ENCODE measurements around the gene SLC1A7. TPM values are rescaled to one million over a fixed set of nuclear protein-coding genes. Genes with fewer than 3 reads are reported as not detected.

The SLC1A7 gene
- total RNA-seq, 1 experiment from 2014 or later, result 0.31 TPM

DNA sequence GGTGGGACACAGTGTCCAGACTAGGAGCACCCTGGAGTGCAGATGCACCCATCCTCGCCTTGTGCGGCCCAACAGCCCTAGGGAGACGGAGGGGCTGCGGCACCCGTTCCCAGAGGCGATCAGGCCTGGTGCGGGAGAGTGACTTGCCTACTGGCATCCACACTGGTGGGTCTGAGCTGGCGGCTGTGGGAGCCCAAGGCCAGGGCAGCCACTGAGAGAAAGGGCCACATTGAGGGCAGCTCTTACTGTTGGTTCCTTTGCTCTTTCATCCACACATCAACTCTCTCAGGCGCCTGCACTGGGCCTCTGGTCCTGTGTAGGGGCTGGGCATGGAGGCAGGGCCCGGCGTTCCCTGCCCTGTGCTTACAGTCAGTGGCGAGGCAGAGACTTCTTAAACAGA lies 71.8 kb downstream of the SLC1A7 start:
- ChIA-PET CTCF (no interaction called here), POLR2A (no interaction called here)
- Histone ChIP-seq H3K4me1 (ENCODE audit: control insufficient read depth, insufficient read depth, low read length) (no peaks in the 10 kb centered on the region), H3K4me3 (ENCODE audit: low read depth in 2 of 2, low read length in 2 of 2) (no peak overlapping the region), H3K9me3 (ENCODE audit: control insufficient read depth, insufficient read depth, low read depth, low read length) (no peaks in the 10 kb centered on the region), H3K27me3 (ENCODE audit: control insufficient read depth, insufficient read depth, low read length) (no peaks in the 10 kb centered on the region), H3K27ac (ENCODE audit: low read length) (no peak overlapping the region), H3K36me3 (ENCODE audit: control insufficient read depth, insufficient read depth, low read length) (no peaks in the 10 kb centered on the region)
- ATAC-seq, result no peak
- no peak for DNase-seq (ENCODE audit: low read depth, low spot score)
- TF ChIP-seq TCF7L2 (IDR thresholded peaks at IDR 0.05; ENCODE audit: low read depth, low read length), result no peak
- no peak for TF ChIP-seq CTCF (IDR thresholded peaks at IDR 0.05)
- no peak for TF ChIP-seq REST (IDR thresholded peaks at IDR 0.05; ENCODE audit: insufficient read depth in 1 of 2, low read depth in 2 of 2, low read length in 1 of 2)
- TF ChIP-seq SIN3A (IDR thresholded peaks at IDR 0.05; ENCODE audit: borderline replicate concordance, insufficient read depth, low read depth, low read length), result no peak
- TF ChIP-seq POLR2AphosphoS5 (IDR thresholded peaks at IDR 0.05; ENCODE audit: low read depth, low read length), result no peak
- in situ Hi-C loops (cut with HindIII; ENCODE audit: low pct_unique_long_range_greater_than_20kb, low sequenced_read_pairs), result no loop called here
- no TSS peak for BruUV-seq (replicated peaks)
- intact Hi-C loops (cut with micrococcal nuclease; ENCODE audit: unreplicated experiment), result no loop called here

DNA sequence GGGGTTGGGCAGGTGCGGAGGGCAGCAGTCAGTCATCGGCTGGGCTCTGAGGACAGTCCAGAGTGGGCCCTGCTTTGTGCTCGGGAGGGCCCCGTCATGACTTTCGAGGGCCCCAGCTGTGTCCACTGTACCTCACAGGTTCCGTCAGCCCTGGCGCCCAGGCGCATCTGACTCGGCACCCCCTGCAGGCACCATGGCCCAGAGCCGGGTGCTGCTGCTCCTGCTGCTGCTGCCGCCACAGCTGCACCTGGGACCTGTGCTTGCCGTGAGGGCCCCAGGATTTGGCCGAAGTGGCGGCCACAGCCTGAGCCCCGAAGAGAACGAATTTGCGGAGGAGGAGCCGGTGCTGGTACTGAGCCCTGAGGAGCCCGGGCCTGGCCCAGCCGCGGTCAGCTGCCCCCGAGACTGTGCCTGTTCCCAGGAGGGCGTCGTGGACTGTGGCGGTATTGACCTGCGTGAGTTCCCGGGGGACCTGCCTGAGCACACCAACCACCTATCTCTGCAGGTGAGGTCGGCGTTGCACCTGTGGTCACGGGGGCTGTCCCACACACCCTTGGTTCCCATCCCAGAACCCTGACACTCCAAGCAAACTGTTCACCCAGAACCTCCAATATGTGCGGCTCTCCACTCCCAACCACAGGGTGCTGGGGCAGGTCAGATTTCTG lies 72.6 kb downstream of the SLC1A7 start:
- H3K9me3 ChIP-seq (ENCODE audit: control insufficient read depth, insufficient read depth, low read depth, low read length), result no peaks in the 10 kb centered on the region
- TF ChIP-seq SIN3A (IDR thresholded peaks at IDR 0.05; ENCODE audit: borderline replicate concordance, insufficient read depth, low read depth, low read length) (no peak), POLR2AphosphoS5 (IDR thresholded peaks at IDR 0.05; ENCODE audit: low read depth, low read length) (no peak), TCF7L2 (IDR thresholded peaks at IDR 0.05; ENCODE audit: low read depth, low read length) (no peak), CTCF (IDR thresholded peaks at IDR 0.05) (no peak), REST (IDR thresholded peaks at IDR 0.05; ENCODE audit: insufficient read depth in 1 of 2, low read depth in 2 of 2, low read length in 1 of 2) (no peak)
- H3K4me3 ChIP-seq (ENCODE audit: low read depth in 2 of 2, low read length in 2 of 2), result no peak overlapping the region
- no peaks in the 10 kb centered on the region for H3K4me1 ChIP-seq (ENCODE audit: control insufficient read depth, insufficient read depth, low read length)
- BruUV-seq (replicated peaks), result no TSS peak
- no peaks in the 10 kb centered on the region for H3K27me3 ChIP-seq (ENCODE audit: control insufficient read depth, insufficient read depth, low read length)
- CTCF ChIA-PET, result no interaction called here
- DNase-seq (ENCODE audit: low read depth, low spot score), result no peak
- intact Hi-C loops (cut with micrococcal nuclease; ENCODE audit: unreplicated experiment) (no loop called here), in situ Hi-C loops (cut with HindIII; ENCODE audit: low pct_unique_long_range_greater_than_20kb, low sequenced_read_pairs) (no loop called here)
- ATAC-seq, result 0 out of 2 replicates have a peak, but pooled peaks have one; percentile 5
- POLR2A ChIA-PET, result no interaction called here
- H3K36me3 ChIP-seq (ENCODE audit: control insufficient read depth, insufficient read depth, low read length), result no peaks in the 10 kb centered on the region
- no peak overlapping the region for H3K27ac ChIP-seq (ENCODE audit: low read length)
